Stomach smooth muscle (tissue), 2 donors: ENCODE data around the gene HIBADH.

Experiments
- H3K27ac ChIP-seq: one replicate; pipeline ENCODE4 v1.7.0; 2013; ENCODE audit warnings: mild to moderate bottlenecking, low read length, inconsistent platforms
- H3K27me3 ChIP-seq, 2 donors: one replicate each; pipeline ENCODE4 v1.7.0; 2013; ENCODE audit warnings: low read length in 2 of 2; ENCODE audit not compliant: insufficient read depth in 2 of 2, control insufficient read depth in 1 of 2
- H3K36me3 ChIP-seq, 2 donors: one replicate each; pipeline ENCODE4 v1.7.0; 2013; ENCODE audit warnings: low read length in 2 of 2; ENCODE audit not compliant: control insufficient read depth in 2 of 2, insufficient read depth in 2 of 2
- H3K4me1 ChIP-seq: one replicate; pipeline ENCODE4 v1.7.0; 2013; ENCODE audit warnings: low read length; ENCODE audit not compliant: control insufficient read depth, insufficient read depth
- H3K4me3 ChIP-seq, 2 donors: one replicate each; pipeline ENCODE4 v1.7.0; 2013; ENCODE audit warnings: low read length in 2 of 2
- H3K9ac ChIP-seq, 2 donors: one replicate each; pipeline ENCODE4 v1.7.0; 2013; ENCODE audit warnings: low read length in 2 of 2, mild to moderate bottlenecking in 1 of 2
- H3K9me3 ChIP-seq, 2 donors: one replicate each; pipeline ENCODE4 v1.7.0; 2013; ENCODE audit warnings: low read length in 2 of 2; ENCODE audit not compliant: control insufficient read depth in 2 of 2
- donor health status: healthy.
- donor health status: Pancreatic carcinoma.

The HIBADH gene

DNA sequence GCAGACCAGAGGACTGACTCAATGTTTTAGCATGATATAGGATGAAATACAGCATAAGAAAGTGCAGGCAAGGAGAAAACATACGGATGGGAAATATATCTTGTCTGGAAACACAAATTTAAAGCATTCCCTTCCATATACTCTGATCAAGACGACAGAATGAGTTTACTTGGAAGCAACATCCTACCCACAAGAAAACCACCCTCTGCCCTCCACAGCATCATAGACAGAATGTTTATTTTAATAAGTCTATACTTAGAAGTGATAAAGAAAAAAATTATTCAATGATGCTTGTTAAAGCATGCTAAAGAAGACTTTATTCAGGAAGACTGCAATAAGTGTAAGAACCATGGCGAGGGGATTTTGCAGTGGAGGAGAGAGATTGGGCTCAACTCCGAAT lies 32.4 kb upstream of the HIBADH start:
- Histone ChIP-seq H3K27ac (no peak overlapping the region), H3K27me3 (no peaks in the 10 kb centered on the region), H3K4me3 (no peak overlapping the region), H3K9ac (no peak overlapping the region), H3K36me3 (no peaks in the 10 kb centered on the region), H3K4me1 (no peaks in the 10 kb centered on the region), H3K9me3 (no peaks in the 10 kb centered on the region)

DNA sequence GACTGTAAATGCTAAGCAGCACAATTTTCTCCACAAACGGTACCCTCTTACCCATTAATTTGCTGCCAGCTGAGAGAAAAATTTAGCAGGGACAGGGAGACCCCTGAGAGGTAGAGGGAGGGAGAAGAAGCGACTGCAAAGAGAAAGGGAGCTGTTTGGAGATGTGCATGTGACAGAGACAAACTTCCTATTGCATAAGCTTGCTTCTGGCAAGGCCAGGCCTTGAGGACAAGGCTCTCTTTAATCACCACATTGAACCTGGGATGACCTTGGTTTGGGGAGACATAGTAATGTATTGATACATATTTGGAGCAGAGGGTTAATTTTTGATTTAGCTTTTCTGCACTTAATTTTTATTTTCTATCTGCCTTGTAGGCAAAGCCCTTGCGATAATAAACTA lies 31.1 kb upstream of the HIBADH start:
- H3K36me3 ChIP-seq = no peaks in the 10 kb centered on the region
- no peaks in the 10 kb centered on the region for H3K9me3 ChIP-seq
- no peaks in the 10 kb centered on the region for H3K27me3 ChIP-seq
- H3K4me1 ChIP-seq = no peaks in the 10 kb centered on the region
- no peak overlapping the region for H3K27ac ChIP-seq
- H3K9ac ChIP-seq = no peak overlapping the region
- H3K4me3 ChIP-seq = no peak overlapping the region

DNA sequence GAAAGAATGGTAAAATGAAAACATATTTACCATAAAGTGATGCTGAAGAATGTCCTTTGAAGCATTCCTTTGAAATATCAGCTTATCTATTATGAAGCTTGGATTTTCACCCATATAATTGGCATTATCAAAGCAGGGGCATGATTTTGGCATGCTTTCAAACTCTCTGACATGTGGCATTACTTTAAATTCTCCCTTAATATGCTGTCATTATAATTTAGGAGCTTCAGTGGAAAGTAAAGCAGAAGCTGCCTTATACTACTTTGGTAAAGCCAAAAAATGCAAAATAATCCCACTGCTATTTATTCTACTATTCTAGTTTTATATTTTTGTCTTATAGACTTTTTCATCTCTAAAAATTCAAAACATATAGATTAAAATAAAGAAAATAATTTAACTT lies 28.0 kb upstream of the HIBADH start:
- Histone ChIP-seq H3K4me1 (no peaks in the 10 kb centered on the region), H3K36me3 (no peaks in the 10 kb centered on the region), H3K9me3 (no peaks in the 10 kb centered on the region), H3K27ac (no peak overlapping the region), H3K9ac (no peak overlapping the region), H3K27me3 (no peaks in the 10 kb centered on the region), H3K4me3 (no peak overlapping the region)

GRCh38 chr7:27689591-27690164 lies 27.0 kb upstream of the HIBADH start:
- Histone ChIP-seq H3K36me3 (no peaks in the 10 kb centered on the region), H3K4me1 (no peaks in the 10 kb centered on the region), H3K9ac (no peak overlapping the region), H3K27me3 (no peaks in the 10 kb centered on the region), H3K27ac (no peak overlapping the region), H3K9me3 (no peaks in the 10 kb centered on the region), H3K4me3 (no peak overlapping the region)

GRCh38 chr7:27689150-27689549 lies 26.5 kb upstream of the HIBADH start:
- no peaks in the 10 kb centered on the region for H3K36me3 ChIP-seq

DNA sequence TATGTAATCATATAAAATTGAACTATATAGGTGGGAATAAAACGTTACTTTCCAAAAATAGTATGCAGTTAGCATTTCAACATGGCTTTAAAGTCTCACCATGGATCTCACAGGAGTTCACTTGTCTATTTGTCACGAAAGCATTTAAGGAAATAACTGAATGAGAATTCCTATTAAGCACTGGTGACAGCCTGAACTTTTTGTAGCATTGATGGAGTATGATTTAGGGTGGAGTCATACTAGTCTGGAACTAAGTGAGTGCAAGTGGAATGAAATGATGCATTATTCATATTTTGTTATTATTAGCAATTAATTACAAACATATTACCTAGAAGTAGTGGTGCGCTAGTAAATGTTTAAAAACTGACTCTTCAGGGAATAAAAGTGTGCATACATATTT lies 26.0 kb upstream of the HIBADH start:
- no peaks in the 10 kb centered on the region for H3K9me3 ChIP-seq
- no peak overlapping the region for H3K4me3 ChIP-seq
- no peak overlapping the region for H3K27ac ChIP-seq
- no peaks in the 10 kb centered on the region for H3K4me1 ChIP-seq
- H3K9ac ChIP-seq = no peak overlapping the region
- no peaks in the 10 kb centered on the region for H3K27me3 ChIP-seq
- H3K36me3 ChIP-seq = no peaks in the 10 kb centered on the region

More at GRCh38 chr7:27689150-27689549, 26.5 kb upstream of the HIBADH start:
- H3K27ac ChIP-seq = no peak overlapping the region
- no peaks in the 10 kb centered on the region for H3K4me1 ChIP-seq
- no peaks in the 10 kb centered on the region for H3K27me3 ChIP-seq
- no peak overlapping the region for H3K4me3 ChIP-seq
- no peak overlapping the region for H3K9ac ChIP-seq
- no peaks in the 10 kb centered on the region for H3K9me3 ChIP-seq

DNA sequence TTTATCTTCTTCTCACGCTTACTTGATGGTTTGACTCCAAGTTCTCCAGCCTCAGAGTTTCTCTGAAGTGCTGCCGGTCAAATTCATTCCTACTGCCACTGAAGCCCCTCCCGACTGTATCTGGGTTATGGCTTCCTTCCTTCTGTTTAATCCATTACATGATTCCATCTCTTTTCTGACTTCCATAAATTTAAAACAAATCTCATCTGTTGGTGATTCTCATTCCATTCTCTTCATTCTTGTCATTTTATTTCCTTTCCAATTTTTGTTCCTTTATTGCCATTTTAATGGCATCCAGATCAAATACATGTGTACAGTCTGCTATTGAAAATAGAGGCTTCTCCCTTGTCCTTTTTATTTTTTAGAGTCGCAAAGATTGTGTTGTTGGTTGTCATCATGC lies 25.4 kb upstream of the HIBADH start:
- Histone ChIP-seq H3K9ac (no peak overlapping the region), H3K36me3 (no peaks in the 10 kb centered on the region), H3K9me3 (no peaks in the 10 kb centered on the region), H3K27me3 (no peaks in the 10 kb centered on the region), H3K4me1 (no peaks in the 10 kb centered on the region), H3K4me3 (no peak overlapping the region), H3K27ac (no peak overlapping the region)

- Histone ChIP-seq H3K9ac (no peak overlapping the region), H3K27ac (no peak overlapping the region), H3K4me1 (no peaks in the 10 kb centered on the region), H3K36me3 (no peaks in the 10 kb centered on the region), H3K9me3 (no peaks in the 10 kb centered on the region), H3K4me3 (no peak overlapping the region), H3K27me3 (no peaks in the 10 kb centered on the region)
Measured at GRCh38 chr7:27686315-27686714, 23.6 kb upstream of the HIBADH start.

DNA sequence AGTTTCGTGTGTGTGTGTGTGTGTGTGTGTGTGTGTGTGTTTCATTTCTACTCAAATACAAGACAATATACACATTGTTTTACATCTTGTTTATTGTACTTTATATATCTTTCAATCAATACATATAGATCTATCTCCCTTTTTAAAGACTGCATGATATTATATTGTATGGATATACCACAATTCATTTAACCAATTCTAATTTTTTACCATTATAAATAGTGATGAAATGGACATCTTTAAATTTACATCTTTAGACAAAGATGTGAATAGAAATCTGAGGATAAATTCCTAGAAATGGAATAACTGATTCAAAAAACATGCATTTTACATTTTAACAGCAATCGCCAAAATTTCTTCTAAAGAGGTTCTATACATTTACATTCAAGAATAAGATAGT lies 23.2 kb upstream of the HIBADH start:
- no peak overlapping the region for H3K27ac ChIP-seq
- H3K9ac ChIP-seq = no peak overlapping the region
- H3K4me1 ChIP-seq = no peaks in the 10 kb centered on the region
- H3K4me3 ChIP-seq = no peak overlapping the region
- H3K36me3 ChIP-seq = no peaks in the 10 kb centered on the region
- no peaks in the 10 kb centered on the region for H3K9me3 ChIP-seq
- H3K27me3 ChIP-seq = no peaks in the 10 kb centered on the region

DNA sequence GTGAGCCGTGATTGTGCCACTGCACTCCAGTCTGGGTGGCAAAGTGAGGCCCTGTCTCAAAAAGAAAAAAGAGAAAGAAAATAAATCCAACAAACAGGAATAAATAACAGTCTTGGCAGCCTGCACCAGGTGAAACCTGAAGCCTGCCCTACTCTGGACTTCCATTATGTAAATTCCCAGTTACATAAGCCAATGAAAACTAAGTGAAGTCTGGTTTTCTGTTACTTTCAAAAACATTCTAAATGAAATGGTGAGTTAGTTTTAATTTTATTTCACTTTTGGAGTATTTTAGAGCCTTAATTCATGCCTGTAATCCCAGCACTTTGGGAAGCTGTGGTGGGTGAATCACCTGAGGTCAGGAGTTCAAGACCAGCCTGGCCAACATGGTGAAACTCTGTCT lies 22.5 kb upstream of the HIBADH start:
- H3K27ac ChIP-seq = no peak overlapping the region
- H3K9me3 ChIP-seq = no peaks in the 10 kb centered on the region
- no peak overlapping the region for H3K4me3 ChIP-seq
- H3K27me3 ChIP-seq = no peaks in the 10 kb centered on the region
- H3K36me3 ChIP-seq = no peaks in the 10 kb centered on the region
- no peak overlapping the region for H3K9ac ChIP-seq
- H3K4me1 ChIP-seq = no peaks in the 10 kb centered on the region

DNA sequence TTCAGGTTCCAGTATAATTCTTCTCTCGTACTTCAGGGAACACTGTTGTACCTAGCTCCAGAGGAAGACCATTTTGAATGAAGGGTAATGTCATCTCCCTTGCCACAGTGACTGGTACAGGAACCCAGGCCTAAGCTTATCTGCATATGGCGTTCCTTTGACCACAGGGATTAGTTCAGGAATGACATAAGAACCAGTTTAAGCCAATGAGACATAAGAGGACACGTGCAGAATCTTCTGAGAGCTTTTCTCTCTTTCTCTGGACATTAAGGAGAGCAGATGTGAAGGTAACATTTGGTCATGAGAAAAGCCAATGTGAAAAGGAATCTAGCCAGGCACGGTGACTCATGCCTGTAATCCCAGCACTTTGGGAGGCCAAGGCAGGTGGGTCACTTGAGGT lies 21.8 kb upstream of the HIBADH start:
- Histone ChIP-seq H3K27me3 (no peaks in the 10 kb centered on the region), H3K27ac (no peak overlapping the region), H3K4me3 (no peak overlapping the region), H3K4me1 (no peaks in the 10 kb centered on the region), H3K36me3 (no peaks in the 10 kb centered on the region), H3K9ac (no peak overlapping the region), H3K9me3 (no peaks in the 10 kb centered on the region)
